K562 (cell line): ENCODE data around the gene MTMR12. TPM values are rescaled to one million over a fixed set of nuclear protein-coding genes. Genes with fewer than 3 reads are reported as not detected.

Source experiments
- ATAC-seq: fragments of 200-7000 bp; cut with Tn5 transposase; 3 replicates; pipeline ENCODE4 v1.9.1; 2020; ENCODE audit warnings: moderate library complexity
- Bru-seq: library from RNA; stranded (reverse); fragments of 400-500 nt; gene quantifications from one replicate; lab custom pipeline; 2021; lab: Mats Ljungman, UMichigan
- BruChase-seq, 2 experiments: library from RNA; stranded (reverse); fragments of 400-500 nt; gene quantifications; one replicate each; lab custom pipeline; 2021; lab: Mats Ljungman, UMichigan
- BruUV-seq: library from RNA; stranded (reverse); fragments of 400-500 nt; replicated peaks from 2 replicates; lab custom pipeline; 2021; lab: Mats Ljungman, UMichigan
- CTCF ChIA-PET: fragments of 300-600 bp; formaldehyde crosslinking; extraction: SDS; loops from one replicate; lab custom pipeline; 2021; ENCODE audit warnings: low intra/inter-chr PET ratio; lab: Yijun Ruan, JAX
- POLR2A ChIA-PET: fragments of 300-600, 350-650 bp; sonication (Branson Sonifier 250); formaldehyde crosslinking; extraction: SDS; loops from one replicate; lab custom pipeline; 2021; ENCODE audit warnings: antibody characterized with exemption, inconsistent platforms; lab: Yijun Ruan, JAX
- DNase-seq, 4 experiments: peaks; one replicate each; pipeline versions ENCODE4 v3.0.0 to v3.0.0-alpha.2; 2011 to 2018; ENCODE audit warnings: low spot score in 3 of 4, mixed read lengths in 3 of 4; ENCODE audit errors: extremely low read depth in 1 of 4
- FAIRE-seq: peaks from 2 replicates; lab custom pipeline; 2011; peaks lifted over from hg19 to GRCh38; lab: Jason Lieb, UNC
- H2AFZ ChIP-seq: 2 replicates; pipeline ENCODE4 v1.6.0; 2011; ENCODE audit warnings: low read depth, low read length, control low read depth, inconsistent platforms
- H3K27ac ChIP-seq: fragments of 200-600 bp; 3 replicates; pipeline ENCODE4 v1.8.0; 2011; ENCODE audit warnings: low read depth, mild to moderate bottlenecking, control low read depth, inconsistent platforms, low read length, moderate library complexity, mixed read lengths; ENCODE audit errors: extremely low read depth
- H3K27me3 ChIP-seq, 2 experiments: fragments of 300-600 bp in 1 of 2; 2 replicates in 1 of 2; 3 replicates in 1 of 2; pipeline versions ENCODE4 v1.6.0 to v1.8.0; 2011; ENCODE audit warnings: inconsistent platforms in 2 of 2, low read length in 2 of 2, mild to moderate bottlenecking in 1 of 2, mixed read lengths in 1 of 2, moderate library complexity in 1 of 2; ENCODE audit not compliant: control insufficient read depth in 2 of 2, insufficient read depth in 2 of 2
- H3K36me3 ChIP-seq: fragments of 300-600 bp; 3 replicates; pipeline ENCODE4 v1.8.0; 2011; ENCODE audit warnings: mild to moderate bottlenecking, low read length, inconsistent platforms; ENCODE audit not compliant: control insufficient read depth, insufficient read depth
- H3K4me1 ChIP-seq, 2 experiments: fragments of 200-600 bp in 1 of 2; replicated peaks in 1 of 2; 2 replicates in 1 of 2; 3 replicates in 1 of 2; pipeline versions ENCODE4 v1.5.1 to v1.8.0; 2011; ENCODE audit warnings: inconsistent platforms in 2 of 2, low read length in 2 of 2, mild to moderate bottlenecking in 1 of 2, mixed read lengths in 1 of 2, moderate library complexity in 1 of 2; ENCODE audit not compliant: control insufficient read depth in 2 of 2, insufficient read depth in 2 of 2
- H3K4me2 ChIP-seq: 2 replicates; pipeline ENCODE4 v1.6.1; 2011; ENCODE audit warnings: low read length, control low read depth, inconsistent platforms, mixed read lengths; ENCODE audit not compliant: insufficient read depth
- H3K4me3 ChIP-seq: fragments of 200-600 bp; sonication (generic), shearing (Covaris generic); 2 replicates; pipeline ENCODE4 v1.5.1; 2016; ENCODE audit warnings: control low read depth, inconsistent platforms
- H3K79me2 ChIP-seq: fragments of 200-600 bp; 3 replicates; pipeline ENCODE4 v1.8.0; 2011; ENCODE audit warnings: low read length, inconsistent platforms; ENCODE audit not compliant: control insufficient read depth, insufficient read depth
- H3K9ac ChIP-seq, 2 experiments: 2 replicates each; pipeline versions ENCODE4 v1.6.0 to v1.6.1; 2011; ENCODE audit warnings: low read depth in 2 of 2, low read length in 2 of 2, control low read depth in 1 of 2, inconsistent platforms in 1 of 2, mild to moderate bottlenecking in 1 of 2, mixed read lengths in 1 of 2; ENCODE audit not compliant: insufficient read depth in 1 of 2
- H3K9me1 ChIP-seq: one replicate; pipeline ENCODE4 v1.6.0; 2011; ENCODE audit warnings: inconsistent platforms, mild to moderate bottlenecking, low read length, moderate library complexity; ENCODE audit not compliant: control insufficient read depth, insufficient read depth
- H3K9me3 ChIP-seq: replicated peaks from 2 replicates; pipeline ENCODE4 v1.5.1; 2011; ENCODE audit warnings: low read depth, low read length, inconsistent platforms; ENCODE audit not compliant: control insufficient read depth, insufficient read depth
- H4K20me1 ChIP-seq: replicated peaks from 2 replicates; pipeline ENCODE4 v1.6.1; 2011; ENCODE audit warnings: low read length, inconsistent platforms, mixed read lengths; ENCODE audit not compliant: control insufficient read depth, insufficient read depth
- CCNT2 ChIP-seq: IDR thresholded peaks from 2 replicates; pipeline ENCODE4 v1.6.1; 2011; ENCODE audit warnings: borderline replicate concordance, low read depth, mild to moderate bottlenecking, moderate library complexity, mixed read lengths, low read length; ENCODE audit not compliant: insufficient read length; ENCODE audit errors: extremely low read depth
- HCFC1 ChIP-seq: IDR thresholded peaks from 2 replicates; pipeline ENCODE4 v1.6.1; 2012; ENCODE audit warnings: low read depth, low read length, improper control_type of control experiment
- MYNN ChIP-seq, 2 experiments: sonication (generic); formaldehyde crosslinking in 1 of 2; IDR thresholded peaks; 2 replicates each; pipeline versions ENCODE4 v1.5.0 to v1.6.1; 2016 to 2020; ENCODE audit warnings: antibody characterized with exemption in 1 of 2, missing genetic modification reagents in 1 of 2
- TAF1 ChIP-seq: IDR thresholded peaks from 2 replicates; pipeline ENCODE4 v1.6.1; 2011; ENCODE audit warnings: mild to moderate bottlenecking, low read length, moderate library complexity; ENCODE audit not compliant: insufficient read depth, control insufficient read depth, severe bottlenecking; ENCODE audit errors: extremely low read depth
- ZBTB7A ChIP-seq: IDR thresholded peaks from 2 replicates; pipeline ENCODE4 v1.6.1; 2011; ENCODE audit warnings: low read depth, mild to moderate bottlenecking, low read length, moderate library complexity, borderline replicate concordance; ENCODE audit not compliant: control insufficient read depth
- ZNF121 ChIP-seq: sonication (generic); formaldehyde crosslinking; conservative IDR thresholded peaks from 2 replicates; pipeline ENCODE4 v1.8.0; 2022; ENCODE audit warnings: missing genetic modification reagents
- ZNF644 ChIP-seq: fragments of 200-800 bp; sonication (Bioruptor generic); IDR thresholded peaks from 2 replicates; pipeline ENCODE4 v1.6.1; 2016; ENCODE audit warnings: low read depth, missing genetic modification characterization, missing compliant biosample characterization
- ZSCAN32 ChIP-seq: fragments of 450-650 bp; formaldehyde crosslinking; IDR thresholded peaks from 2 replicates; pipeline ENCODE4 v1.4.0; 2020; ENCODE audit warnings: mild to moderate bottlenecking, moderate library complexity
- WGBS: fragments of 100-300 bp; shearing (Covaris generic); methylation state at CpG from one replicate; pipeline ENCODE4 v1.1.6; 2016; ENCODE audit warnings: low coverage, mixed read lengths; ENCODE audit not compliant: insufficient coverage; ENCODE audit errors: missing lambda C conversion rate; 5-methylcytosine and 5-hydroxymethylcytosine counted together
- in situ Hi-C: fragments of 300-500 bp; cut with MboI; formaldehyde crosslinking; loops from 4 replicates; pipeline ENCODE4 v1.15.0; 2018; ENCODE audit warnings: inconsistent platforms, mixed read lengths
- intact Hi-C: fragments of 100-400 bp; cut with micrococcal nuclease; formaldehyde crosslinking; loops from 2 replicates; pipeline ENCODE4 v1.14.2; 2022
- long read RNA-seq, 3 experiments: library from polyadenylated mRNA in 2 of 3; library from RNA in 1 of 3; unstranded in 2 of 3; stranded (forward) in 1 of 3; transcript quantifications; one replicate each; pipeline ENCODE4 v2.0.0, GENCODE V29; 2019 to 2022
- polyA minus RNA-seq, 3 experiments: library from RNA; depleted of rRNA, polyadenylated mRNA; stranded (reverse); fragments of >200 nt; gene quantifications; 2 replicates each; pipeline ENCODE4 v1.2.3, GENCODE V29; 2011
- polyA plus RNA-seq, 8 experiments: library from polyadenylated mRNA; depleted of rRNA in 4 of 8; stranded (reverse) in 5 of 8; unstranded in 3 of 8; fragments of >200 nt; fragmentation: Nextera tagmentation in 2 of 8; fragmentation: Illumina TruSeq in 1 of 8; extraction: Ambion mirVana in 2 of 8; extraction: Trizol in 1 of 8; gene quantifications; 2 replicates each; pipeline versions ENCODE4 v1.2.1 to v1.2.3, GENCODE V29; 2011 to 2014; ENCODE audit warnings: inconsistent platforms in 1 of 8, missing spikeins in 1 of 8
- total RNA-seq, 7 experiments: library from RNA; depleted of rRNA in 6 of 7; stranded (reverse); fragments of >200 nt in 6 of 7; fragmentation: Illumina TruSeq in 2 of 7; extraction: Trizol in 2 of 7; gene quantifications; 2 replicates each; pipeline versions ENCODE4 v1.2.1 to v1.2.3, GENCODE V29; 2011 to 2021; ENCODE audit warnings: low replicate concordance in 1 of 7
- TF ChIP-seq, protein P1 (sequence below): fragments of 250-450 bp; sonication (Bioruptor Pico); IDR thresholded peaks from 2 replicates; pipeline ENCODE4 v1.9.0; 2021; ENCODE audit warnings: mild to moderate bottlenecking, inconsistent platforms

Gene MTMR12, protein sequence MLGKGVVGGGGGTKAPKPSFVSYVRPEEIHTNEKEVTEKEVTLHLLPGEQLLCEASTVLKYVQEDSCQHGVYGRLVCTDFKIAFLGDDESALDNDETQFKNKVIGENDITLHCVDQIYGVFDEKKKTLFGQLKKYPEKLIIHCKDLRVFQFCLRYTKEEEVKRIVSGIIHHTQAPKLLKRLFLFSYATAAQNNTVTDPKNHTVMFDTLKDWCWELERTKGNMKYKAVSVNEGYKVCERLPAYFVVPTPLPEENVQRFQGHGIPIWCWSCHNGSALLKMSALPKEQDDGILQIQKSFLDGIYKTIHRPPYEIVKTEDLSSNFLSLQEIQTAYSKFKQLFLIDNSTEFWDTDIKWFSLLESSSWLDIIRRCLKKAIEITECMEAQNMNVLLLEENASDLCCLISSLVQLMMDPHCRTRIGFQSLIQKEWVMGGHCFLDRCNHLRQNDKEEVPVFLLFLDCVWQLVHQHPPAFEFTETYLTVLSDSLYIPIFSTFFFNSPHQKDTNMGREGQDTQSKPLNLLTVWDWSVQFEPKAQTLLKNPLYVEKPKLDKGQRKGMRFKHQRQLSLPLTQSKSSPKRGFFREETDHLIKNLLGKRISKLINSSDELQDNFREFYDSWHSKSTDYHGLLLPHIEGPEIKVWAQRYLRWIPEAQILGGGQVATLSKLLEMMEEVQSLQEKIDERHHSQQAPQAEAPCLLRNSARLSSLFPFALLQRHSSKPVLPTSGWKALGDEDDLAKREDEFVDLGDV
- total RNA-seq (2011; cell fraction: chromatin; rRNA removed; ENCODE audit: low replicate concordance): 33.3 and 49.4 TPM in 2 replicates
- 14.5 and 18.4 TPM in 2 replicates for total RNA-seq (2011; cell fraction: nucleolus; rRNA removed)
- 19.8 and 20.4 TPM in 2 replicates for total RNA-seq (2011; cell fraction: nucleoplasm; rRNA removed)
- total RNA-seq (2014; rRNA removed) (13.4 and 17.9 TPM in 2 replicates), total RNA-seq (2014; rRNA removed; fragmentation: Illumina TruSeq; extraction: Trizol) (17.1 and 20.9 TPM in 2 replicates), total RNA-seq (2015; rRNA removed; fragmentation: Illumina TruSeq; extraction: Trizol) (19.3 and 21.0 TPM in 2 replicates), total RNA-seq (2021) (28.4 and 28.7 TPM in 2 replicates), polyA plus RNA-seq (2011; rRNA removed) (14.3 and 22.1 TPM in 2 replicates), polyA plus RNA-seq (2014; fragmentation: Illumina TruSeq; extraction: Trizol) (24.7 and 25.1 TPM in 2 replicates), polyA plus RNA-seq (2014; fragmentation: Nextera tagmentation; extraction: Ambion mirVana) (1 to 10 TPM; 4.0 to 5.3 TPM), polyA plus RNA-seq (2014; rRNA removed) (12.3 and 14.0 TPM in 2 replicates), polyA minus RNA-seq (2011; rRNA and poly(A)+ RNA removed) (32.8 and 45.2 TPM in 2 replicates), Bru-seq, nascent RNA (percentile 77 among the genes with signal in this experiment), BruChase-seq, experiment 1, labeled RNA remaining after a 2-hour chase (percentile 77 among the genes with signal in this experiment), BruChase-seq, experiment 2, labeled RNA remaining after a 6-hour chase (percentile 75 among the genes with signal in this experiment)
- 10.6 and 10.8 TPM in 2 replicates for polyA plus RNA-seq (2011; cell fraction: cytosol; rRNA removed)
- polyA plus RNA-seq (2011; cell fraction: nucleus; rRNA removed): 6.9 and 7.8 TPM in 2 replicates
- 15.1 and 18.0 TPM in 2 replicates for polyA plus RNA-seq (2012)
- polyA minus RNA-seq (2011; cell fraction: cytosol; rRNA and poly(A)+ RNA removed): 12.0 and 21.4 TPM in 2 replicates
- polyA minus RNA-seq (2011; cell fraction: nucleus; rRNA and poly(A)+ RNA removed): 10.4 and 16.4 TPM in 2 replicates
- long read RNA-seq, experiment 1, full-length matches to known transcripts: 17 of 220 reads
- long read RNA-seq, experiment 1, partial matches to known transcripts: 10 of 220 reads
- long read RNA-seq, experiment 1, other reads (novel, unspliced or antisense): 193 of 220 reads
- long read RNA-seq, experiment 2, full-length matches to known transcripts: 2 of 21 reads
- long read RNA-seq, experiment 2, partial matches to known transcripts: 2 of 21 reads
- long read RNA-seq, experiment 2, other reads (novel, unspliced or antisense): 17 of 21 reads
- long read RNA-seq, experiment 3, full-length matches to known transcripts: 4 of 10 reads
- long read RNA-seq, experiment 3, partial matches to known transcripts: 2 of 10 reads
- long read RNA-seq, experiment 3, other reads (novel, unspliced or antisense): 4 of 10 reads

DNA sequence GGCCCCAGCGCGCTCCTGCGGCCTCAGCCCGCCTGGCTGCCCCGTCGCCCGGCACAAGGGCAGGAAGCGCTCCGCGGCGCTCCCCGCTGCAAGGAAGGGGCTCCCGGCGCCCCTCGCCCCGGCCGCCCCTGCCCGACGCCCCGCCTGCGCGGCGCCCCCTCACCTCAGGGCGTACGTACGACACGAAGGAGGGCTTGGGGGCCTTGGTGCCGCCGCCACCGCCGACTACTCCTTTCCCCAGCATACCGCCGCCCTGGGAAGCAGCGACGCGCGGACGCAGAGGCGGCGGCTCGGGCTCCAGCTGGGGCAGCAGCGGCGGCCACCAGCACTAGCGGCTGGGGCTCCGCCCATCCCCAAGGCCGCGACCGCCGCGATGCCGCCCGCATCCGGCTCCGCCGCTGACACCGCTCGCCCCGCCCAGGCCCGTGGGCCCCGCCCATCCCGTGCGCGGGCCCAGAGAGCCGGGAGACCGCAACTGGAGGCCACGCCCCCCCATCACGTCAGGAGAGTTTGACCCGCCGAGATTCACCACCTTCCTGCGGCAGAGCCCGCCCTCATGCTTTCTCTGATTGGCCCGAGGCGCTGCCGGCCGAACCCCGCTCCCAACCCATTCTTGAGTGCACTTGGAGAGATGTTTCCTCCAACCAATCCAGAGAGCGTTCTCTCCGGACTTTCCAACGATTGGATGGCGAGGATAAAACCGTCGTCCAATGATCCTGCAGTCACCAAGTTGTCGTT is at the start of gene MTMR12:
TSS of gene MTMR12 (minus strand) at position 345 of the 738 bp plus-strand sequence. CDS start at position 244, 101 bp downstream.
- Histone ChIP-seq H3K4me3 (peak within 1 kb of the TSS; percentile 94), H3K4me1 (peaks cover 13 to 33% of the 10 kb centered on the region in 2 experiments), H3K79me2 (peaks cover 40% of the 10 kb centered on the region), H3K9me3 (no peaks in the 10 kb centered on the region), H2AFZ (peak within 1 kb of the TSS; percentile 77), H3K4me2 (peak within 1 kb of the TSS; percentile 81), H3K9me1 (no peaks in the 10 kb centered on the region), H3K27ac (peak within 1 kb of the TSS; percentile 80), H3K36me3 (peaks cover 7% of the 10 kb centered on the region; the same call in 1 of the 3 replicates), H3K27me3 (no peaks in the 10 kb centered on the region), H4K20me1 (no peaks in the 10 kb centered on the region), H3K9ac (peak within 1 kb of the TSS; percentile 77 to 94)
- peak; percentile 99 to 100 (median 100) for DNase-seq
- ChIA-PET POLR2A (interaction anchor here (0.6 to 1.8 kb wide), 4 partner anchors 15 to 119 kb away, joined by 3 to 10 read pairs (median 3); no protein-coding TSS in a partner anchor), CTCF (no interaction called here)
- intact Hi-C loops (loop anchor here (2.0 kb wide), 1 partner anchor 142 kb away; no protein-coding TSS in a partner anchor), in situ Hi-C loops (no loop called here)
- peak; percentile 100 for FAIRE-seq
- no TSS peak for BruUV-seq
- under 1% methylated on average over 50 of the region's 83 CpGs for WGBS
- ATAC-seq: peak; percentile 97
- TF ChIP-seq TAF1 (no peak), ZNF121 (no peak), CCNT2 (peak; percentile 81), HCFC1 (peak; percentile 36; the same call in 1 of the 2 replicates), ZNF644 (tag) (no peak), ZSCAN32 (CRISPR knock-in tag) (no peak), MYNN (IDR thresholded peaks at IDR 0.05) (no peak), MYNN (CRISPR knock-in tag; IDR thresholded peaks at IDR 0.05) (no peak), ZBTB7A (peak; percentile 89; the same call in 1 of the 2 replicates)
- TF ChIP-seq, protein P1, sequence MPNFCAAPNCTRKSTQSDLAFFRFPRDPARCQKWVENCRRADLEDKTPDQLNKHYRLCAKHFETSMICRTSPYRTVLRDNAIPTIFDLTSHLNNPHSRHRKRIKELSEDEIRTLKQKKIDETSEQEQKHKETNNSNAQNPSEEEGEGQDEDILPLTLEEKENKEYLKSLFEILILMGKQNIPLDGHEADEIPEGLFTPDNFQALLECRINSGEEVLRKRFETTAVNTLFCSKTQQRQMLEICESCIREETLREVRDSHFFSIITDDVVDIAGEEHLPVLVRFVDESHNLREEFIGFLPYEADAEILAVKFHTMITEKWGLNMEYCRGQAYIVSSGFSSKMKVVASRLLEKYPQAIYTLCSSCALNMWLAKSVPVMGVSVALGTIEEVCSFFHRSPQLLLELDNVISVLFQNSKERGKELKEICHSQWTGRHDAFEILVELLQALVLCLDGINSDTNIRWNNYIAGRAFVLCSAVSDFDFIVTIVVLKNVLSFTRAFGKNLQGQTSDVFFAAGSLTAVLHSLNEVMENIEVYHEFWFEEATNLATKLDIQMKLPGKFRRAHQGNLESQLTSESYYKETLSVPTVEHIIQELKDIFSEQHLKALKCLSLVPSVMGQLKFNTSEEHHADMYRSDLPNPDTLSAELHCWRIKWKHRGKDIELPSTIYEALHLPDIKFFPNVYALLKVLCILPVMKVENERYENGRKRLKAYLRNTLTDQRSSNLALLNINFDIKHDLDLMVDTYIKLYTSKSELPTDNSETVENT (CRISPR knock-in tag): peak; percentile 90
